ENCODE data around the gene LTV1.

DNA sequence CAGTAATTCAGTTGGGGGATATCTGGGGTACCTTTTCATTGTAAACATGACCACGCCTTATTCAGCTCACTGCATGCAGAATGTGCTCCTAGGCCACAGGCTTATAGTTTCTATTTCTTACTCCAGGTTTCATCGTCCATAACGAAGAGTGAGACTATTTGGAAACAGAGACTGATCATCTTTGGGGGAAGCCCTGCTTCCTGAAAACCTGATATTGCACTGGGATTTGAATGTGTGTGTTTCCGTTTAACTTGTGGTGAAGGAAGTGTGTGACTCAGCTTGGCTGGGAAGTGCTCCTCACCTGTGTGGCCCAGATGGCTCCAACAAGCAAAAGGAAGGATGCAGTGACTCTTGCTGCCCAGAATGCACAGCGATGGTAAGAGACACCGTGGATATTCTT is 19.6 kb upstream of the LTV1 start:
- TF ChIP-seq, protein P1, sequence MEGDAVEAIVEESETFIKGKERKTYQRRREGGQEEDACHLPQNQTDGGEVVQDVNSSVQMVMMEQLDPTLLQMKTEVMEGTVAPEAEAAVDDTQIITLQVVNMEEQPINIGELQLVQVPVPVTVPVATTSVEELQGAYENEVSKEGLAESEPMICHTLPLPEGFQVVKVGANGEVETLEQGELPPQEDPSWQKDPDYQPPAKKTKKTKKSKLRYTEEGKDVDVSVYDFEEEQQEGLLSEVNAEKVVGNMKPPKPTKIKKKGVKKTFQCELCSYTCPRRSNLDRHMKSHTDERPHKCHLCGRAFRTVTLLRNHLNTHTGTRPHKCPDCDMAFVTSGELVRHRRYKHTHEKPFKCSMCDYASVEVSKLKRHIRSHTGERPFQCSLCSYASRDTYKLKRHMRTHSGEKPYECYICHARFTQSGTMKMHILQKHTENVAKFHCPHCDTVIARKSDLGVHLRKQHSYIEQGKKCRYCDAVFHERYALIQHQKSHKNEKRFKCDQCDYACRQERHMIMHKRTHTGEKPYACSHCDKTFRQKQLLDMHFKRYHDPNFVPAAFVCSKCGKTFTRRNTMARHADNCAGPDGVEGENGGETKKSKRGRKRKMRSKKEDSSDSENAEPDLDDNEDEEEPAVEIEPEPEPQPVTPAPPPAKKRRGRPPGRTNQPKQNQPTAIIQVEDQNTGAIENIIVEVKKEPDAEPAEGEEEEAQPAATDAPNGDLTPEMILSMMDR (IDR thresholded peaks at IDR 0.05; ENCODE audit: extremely low read depth in 1 of 2, insufficient read depth in 1 of 2, low read depth in 1 of 2, low read length in 2 of 2), result no peak
- peak; percentile 52 for TF ChIP-seq POLR2A (IDR thresholded peaks at IDR 0.05; ENCODE audit: low read depth, low read length)
- TF ChIP-seq EZH2 (IDR thresholded peaks at IDR 0.05; ENCODE audit: borderline replicate concordance, low read depth, low read length, severe bottlenecking), result no peak
- peak; percentile 91 for TF ChIP-seq JUN (IDR thresholded peaks at IDR 0.05; ENCODE audit: borderline replicate concordance, insufficient read depth, insufficient read length, low read depth)
- peak; percentile 92 for TF ChIP-seq POLR2AphosphoS5 (IDR thresholded peaks at IDR 0.05; ENCODE audit: insufficient read depth, low read depth, low read length)
- TF ChIP-seq, protein P2, sequence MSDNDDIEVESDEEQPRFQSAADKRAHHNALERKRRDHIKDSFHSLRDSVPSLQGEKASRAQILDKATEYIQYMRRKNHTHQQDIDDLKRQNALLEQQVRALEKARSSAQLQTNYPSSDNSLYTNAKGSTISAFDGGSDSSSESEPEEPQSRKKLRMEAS (IDR thresholded peaks at IDR 0.05; ENCODE audit: insufficient read depth, insufficient read length), result no peak
- peak; percentile 99 for TF ChIP-seq FOS (IDR thresholded peaks at IDR 0.05; ENCODE audit: borderline replicate concordance, insufficient read depth, low read length)
- no peak for TF ChIP-seq MYC (IDR thresholded peaks at IDR 0.05; ENCODE audit: low read depth, low read length)

All from endothelial cell of umbilical vein (primary cell).